ENCODE results near the gene PCYT2. TPM values are rescaled to one million over a fixed set of nuclear protein-coding genes. Genes with fewer than 3 reads are reported as not detected.
A peak's percentile ranks its signal among the peaks of the same experiment; 100 is the strongest.

The PCYT2 gene
- total RNA-seq, 1 donor from 2014 or later, result 6.8 TPM

- Histone ChIP-seq H3K36me3 (no peaks in the 10 kb centered on the region), H3F3A (ENCODE audit: low read depth) (peaks cover 30% of the 10 kb centered on the region), H3K9me3 (ENCODE audit: low read depth) (no peaks in the 10 kb centered on the region), H2AFZ (replicated peaks) (no peak within 1 kb of the TSS), H3K27me3 (no peaks in the 10 kb centered on the region), H3K4me3 (peak within 1 kb of the TSS; percentile 96), H3K79me2 (ENCODE audit: low read depth) (peaks cover 43% of the 10 kb centered on the region), H4K20me1 (ENCODE audit: low read depth) (peaks cover 25% of the 10 kb centered on the region), H3K4me1 (peaks cover 10% of the 10 kb centered on the region), H3K4me2 (peak within 1 kb of the TSS; percentile 90), H3K27ac (no peak within 1 kb of the TSS), H3K9ac (peak within 1 kb of the TSS; percentile 64)
- Mint-ChIP-seq H3K27ac (no peak within 1 kb of the TSS), H3K9me3 (no peaks in the 10 kb centered on the region), H3K4me3 (peak within 1 kb of the TSS; percentile 89), H3K36me3 (peaks cover 15% of the 10 kb centered on the region), H3K4me1 (peaks cover 20% of the 10 kb centered on the region), H3K27me3 (ENCODE audit: insufficient read depth, low read depth) (peaks cover 2% of the 10 kb centered on the region)
- TF ChIP-seq EZH2 (IDR thresholded peaks at IDR 0.05) (no peak), EZH2phosphoT487 (IDR thresholded peaks at IDR 0.05) (no peak), CTCF (IDR thresholded peaks at IDR 0.05) (no peak)
- DNase-seq (ENCODE audit: low spot score), result peak; percentile 93
These were observed 6.5 kb upstream of the PCYT2 start, which contains the start of gene SIRT7 for GRCh38 chr17:81917565-81918332. TSS of gene SIRT7 (minus strand) at chr17:81918176. CDS start at chr17:81918131, 45 bp downstream.

- Histone ChIP-seq H2AFZ (replicated peaks) (no peak overlapping the region), H3K27ac (no peak overlapping the region), H3K79me2 (ENCODE audit: low read depth) (peaks cover 29% of the 10 kb centered on the region), H4K20me1 (ENCODE audit: low read depth) (peaks cover 31% of the 10 kb centered on the region), H3K4me1 (peaks cover 10% of the 10 kb centered on the region), H3K4me3 (peak overlapping the region; percentile 96), H3K9me3 (ENCODE audit: low read depth) (no peaks in the 10 kb centered on the region), H3K27me3 (no peaks in the 10 kb centered on the region), H3F3A (ENCODE audit: low read depth) (peaks cover 42% of the 10 kb centered on the region), H3K36me3 (no peaks in the 10 kb centered on the region), H3K4me2 (peak overlapping the region; percentile 90), H3K9ac (no peak overlapping the region)
- Mint-ChIP-seq H3K9me3 (no peaks in the 10 kb centered on the region), H3K27me3 (ENCODE audit: insufficient read depth, low read depth) (peaks cover 2% of the 10 kb centered on the region), H3K36me3 (peaks cover 13% of the 10 kb centered on the region), H3K4me1 (peaks cover 20% of the 10 kb centered on the region), H3K4me3 (peak overlapping the region; percentile 81), H3K27ac (no peak overlapping the region)
- TF ChIP-seq EZH2phosphoT487 (IDR thresholded peaks at IDR 0.05), result no peak
- TF ChIP-seq EZH2 (IDR thresholded peaks at IDR 0.05), result no peak
- TF ChIP-seq CTCF (IDR thresholded peaks at IDR 0.05), result no peak
- no peak for DNase-seq (ENCODE audit: low spot score)
These were observed 5.2 kb upstream of the PCYT2 start for GRCh38 chr17:81916234-81917001.

- Histone ChIP-seq H4K20me1 (ENCODE audit: low read depth) (peaks cover 37% of the 10 kb centered on the region), H3K4me2 (no peak overlapping the region), H3K9ac (no peak overlapping the region), H3K9me3 (ENCODE audit: low read depth) (no peaks in the 10 kb centered on the region), H3K36me3 (no peaks in the 10 kb centered on the region), H3K4me1 (peaks cover 13% of the 10 kb centered on the region), H3K4me3 (no peak overlapping the region), H3F3A (ENCODE audit: low read depth) (peaks cover 45% of the 10 kb centered on the region), H3K79me2 (ENCODE audit: low read depth) (peaks cover 18% of the 10 kb centered on the region), H3K27me3 (peaks cover 6% of the 10 kb centered on the region), H3K27ac (no peak overlapping the region), H2AFZ (replicated peaks) (no peak overlapping the region)
- TF ChIP-seq EZH2 (IDR thresholded peaks at IDR 0.05) (no peak), CTCF (IDR thresholded peaks at IDR 0.05) (no peak), EZH2phosphoT487 (IDR thresholded peaks at IDR 0.05) (no peak)
- Mint-ChIP-seq H3K4me1 (peaks cover 20% of the 10 kb centered on the region), H3K36me3 (peaks cover 11% of the 10 kb centered on the region), H3K4me3 (no peak overlapping the region), H3K27ac (no peak overlapping the region), H3K9me3 (no peaks in the 10 kb centered on the region), H3K27me3 (ENCODE audit: insufficient read depth, low read depth) (peaks cover 2% of the 10 kb centered on the region)
- no peak for DNase-seq (ENCODE audit: low spot score)
These were observed 4.1 kb upstream of the PCYT2 start for GRCh38 chr17:81915331-81915730.

Measured in neural progenitor cell (in vitro differentiated cells).